CD4-positive, alpha-beta memory T cell (primary cell): ENCODE results near the gene NIT1. TPM values are rescaled to one million over a fixed set of nuclear protein-coding genes. Genes with fewer than 3 reads are reported as not detected.

ENCODE experiments used
- CTCF ChIA-PET: fragments of 350-600 bp; sonication (Branson Sonifier 250); formaldehyde crosslinking; loops from one replicate; lab custom pipeline; 2021; ENCODE audit warnings: inconsistent platforms; ENCODE audit not compliant: partially characterized antibody; lab: Charles Lee
- POLR2A ChIA-PET: fragments of 350-600 bp; sonication (Branson Sonifier 250); formaldehyde crosslinking; loops from one replicate; lab custom pipeline; 2021; ENCODE audit not compliant: partially characterized antibody; lab: Charles Lee
- DNase-seq, 5 donors: peaks; one replicate each; pipeline versions ENCODE4 v3.0.0 to v3.0.0-alpha.2; 2020 to 2022; ENCODE audit warnings: mixed read lengths in 1 of 5
- H3K27ac ChIP-seq: one replicate; pipeline ENCODE4 v1.7.0; 2013; ENCODE audit warnings: low read depth, low read length
- H3K27me3 ChIP-seq: 2 replicates; pipeline ENCODE4 v1.7.0; 2013; ENCODE audit warnings: mild to moderate bottlenecking, low read length, moderate library complexity; ENCODE audit not compliant: insufficient read depth
- H3K36me3 ChIP-seq: 2 replicates; pipeline ENCODE4 v1.7.0; 2013; ENCODE audit warnings: mild to moderate bottlenecking, low read length, moderate library complexity; ENCODE audit not compliant: insufficient read depth
- H3K4me1 ChIP-seq: 2 replicates; pipeline ENCODE4 v1.7.0; 2013; ENCODE audit warnings: mild to moderate bottlenecking, low read length, moderate library complexity; ENCODE audit not compliant: insufficient read depth
- H3K4me3 ChIP-seq, 2 donors: one replicate each; pipeline ENCODE4 v1.7.0; 2013; ENCODE audit warnings: low read length in 2 of 2, mild to moderate bottlenecking in 1 of 2
- H3K9me3 ChIP-seq, 2 donors: one replicate each; pipeline ENCODE4 v1.7.0; 2013; ENCODE audit warnings: low read length in 2 of 2, control low read depth in 1 of 2; ENCODE audit not compliant: control insufficient read depth in 1 of 2
- H3K27ac Mint-ChIP-seq, 7 donors: one replicate each; pipeline ENCODE4 v1.8.0; 2020 to 2021; ENCODE audit warnings: mixed read lengths in 7 of 7, mild to moderate bottlenecking in 6 of 7, inconsistent platforms in 3 of 7, moderate library complexity in 3 of 7
- H3K27me3 Mint-ChIP-seq, 2 donors: one replicate each; pipeline ENCODE4 v1.8.0; 2020 to 2021; ENCODE audit warnings: mixed read lengths in 2 of 2
- H3K36me3 Mint-ChIP-seq, 2 donors: one replicate each; pipeline ENCODE4 v1.8.0; 2020 to 2021; ENCODE audit warnings: mixed read lengths in 2 of 2, inconsistent platforms in 1 of 2, mild to moderate bottlenecking in 1 of 2
- H3K4me1 Mint-ChIP-seq, 4 donors: one replicate each; pipeline ENCODE4 v1.8.0; 2020 to 2021; ENCODE audit warnings: mixed read lengths in 4 of 4, mild to moderate bottlenecking in 1 of 4
- H3K4me3 Mint-ChIP-seq, 8 donors: one replicate each; pipeline ENCODE4 v1.8.0; 2020 to 2021; ENCODE audit warnings: mixed read lengths in 8 of 8, mild to moderate bottlenecking in 7 of 8, moderate library complexity in 6 of 8, inconsistent platforms in 3 of 8
- H3K9me3 Mint-ChIP-seq, 8 donors: one replicate each; pipeline ENCODE4 v1.8.0; 2020 to 2021; ENCODE audit warnings: mixed read lengths in 8 of 8, mild to moderate bottlenecking in 5 of 8, inconsistent platforms in 3 of 8, moderate library complexity in 1 of 8
- intact Hi-C: fragments of 100-400 bp; cut with micrococcal nuclease; formaldehyde crosslinking; loops from one replicate; pipeline ENCODE4 v1.15.1; 2023
- polyA plus RNA-seq, 2 donors: library from polyadenylated mRNA; unstranded; fragments of 300-500 nt; fragmentation: Illumina TruSeq; gene quantifications; one replicate each; pipeline ENCODE4 v1.2.3, GENCODE V29; 2021
- total RNA-seq, 2 experiments: library from RNA; stranded (reverse); gene quantifications; one replicate each; pipeline ENCODE4 v1.2.3, GENCODE V29; 2021

NIT1 gene
- total and polyA plus RNA-seq, 4 experiments from 2014 or later = 17.5 to 50.5 (median 35.2) TPM

- ChIA-PET CTCF (interaction anchor here (0.8 to 2.4 kb wide), 6 partner anchors 7 to 216 kb away, joined by 3 to 11 read pairs (median 6); partner anchors contain the start of genes ARHGAP30, NDUFS2, PPOX and TOMM40L), POLR2A (interaction anchor here (0.6 to 2.7 kb wide), 9 partner anchors 8 to 701 kb away, joined by 3 to 18 read pairs (median 9); partner anchors contain the start of genes B4GALT3, NDUFS2, PPOX and TOMM40L)
- Mint-ChIP-seq H3K27ac (peak overlapping the region; percentile 94 to 99 (median 97)), H3K9me3 (peaks cover 0 to 3% (median 0%) of the 10 kb centered on the region in 8 donors), H3K36me3 (peaks cover 25 to 57% of the 10 kb centered on the region in 2 donors), H3K4me3 (peak overlapping the region; percentile 91 to 99 (median 94)), H3K27me3 (no peaks in the 10 kb centered on the region), H3K4me1 (peaks cover 40 to 82% (median 62%) of the 10 kb centered on the region in 4 donors)
- no peak overlapping the region for H3K4me3 ChIP-seq
- H3K4me1 ChIP-seq = peaks cover 45% of the 10 kb centered on the region
- H3K36me3 ChIP-seq = peaks cover 12% of the 10 kb centered on the region
- H3K27ac ChIP-seq = peak overlapping the region; percentile 84
- H3K9me3 ChIP-seq = no peaks in the 10 kb centered on the region
- H3K27me3 ChIP-seq = no peaks in the 10 kb centered on the region
- intact Hi-C loops = loop anchor here (10.0 kb wide), 1 partner anchor 1064 kb away; the partner anchor contains the start of gene IGSF8
- no peak for DNase-seq
Observed at GRCh38 chr1:161158316-161159010, 40.6 kb downstream of the NIT1 start.

DNA sequence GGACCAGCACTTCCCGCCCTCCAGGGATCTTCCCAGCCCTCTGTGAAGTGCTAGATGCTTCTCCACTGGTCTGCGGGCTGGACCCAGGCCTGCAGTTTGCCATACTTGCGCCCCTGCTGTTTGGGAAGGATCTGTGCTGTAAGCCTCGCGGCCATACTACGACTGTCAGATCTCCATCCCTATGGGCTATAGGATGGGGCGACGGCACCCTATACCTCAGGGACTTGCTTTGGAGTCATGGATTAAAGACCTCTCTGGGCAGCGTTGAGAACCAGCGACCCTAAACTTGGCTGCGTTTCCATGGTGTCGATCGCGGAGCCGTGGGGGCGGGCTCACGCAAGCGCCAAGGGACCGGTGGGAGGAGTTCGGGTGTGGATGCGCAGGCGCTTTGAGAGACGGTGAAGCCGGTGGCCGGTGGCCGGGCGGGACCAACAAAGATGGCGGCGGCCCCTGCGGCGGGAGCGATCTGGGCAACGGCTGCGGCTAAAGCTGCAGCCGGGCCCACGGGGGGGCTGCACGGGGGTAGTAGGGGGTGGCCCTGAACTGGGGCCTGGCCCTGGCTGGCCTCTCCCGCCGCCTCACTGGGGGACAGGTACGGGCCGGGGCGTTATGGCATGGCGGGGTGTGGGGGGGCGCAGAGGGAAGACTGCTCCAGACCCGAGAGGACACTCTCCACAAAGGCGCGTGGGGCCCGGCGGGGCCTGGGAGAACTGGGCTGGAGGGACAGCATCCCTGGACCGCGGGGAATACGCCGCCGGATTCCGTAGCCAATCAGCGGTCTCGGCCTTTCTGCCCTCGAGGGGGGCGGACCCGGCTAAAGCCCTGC lies 41.4 kb downstream of the NIT1 start, which contains the start of gene USP21:
Gene USP21 (plus strand): TSS at position 414 of the 826 bp plus-strand sequence. CDS start 1,141 bp downstream, outside the sequence.
- Mint-ChIP-seq H3K9me3 (peaks cover 0 to 3% (median 0%) of the 10 kb centered on the region in 8 donors), H3K27ac (peak within 1 kb of the TSS; percentile 94 to 99 (median 97)), H3K36me3 (peaks cover 27 to 59% of the 10 kb centered on the region in 2 donors), H3K4me1 (peaks cover 40 to 77% (median 61%) of the 10 kb centered on the region in 4 donors), H3K4me3 (peak within 1 kb of the TSS; percentile 91 to 99 (median 94)), H3K27me3 (no peaks in the 10 kb centered on the region)
- H3K36me3 ChIP-seq = peaks cover 19% of the 10 kb centered on the region
- DNase-seq = peak; percentile 91 to 92 (median 92)
- no peaks in the 10 kb centered on the region for H3K27me3 ChIP-seq
- peaks cover 45% of the 10 kb centered on the region for H3K4me1 ChIP-seq
- ChIA-PET CTCF (interaction anchor here (1.0 to 2.4 kb wide), 4 partner anchors 33 to 90 kb away, joined by 3 to 9 read pairs (median 6); partner anchors contain the start of genes ARHGAP30, NDUFS2 and TOMM40L), POLR2A (interaction anchor here (0.6 to 2.7 kb wide), 7 partner anchors 11 to 138 kb away, joined by 3 to 15 read pairs (median 9); partner anchors contain the start of genes B4GALT3, NDUFS2 and TOMM40L)
- H3K9me3 ChIP-seq = no peaks in the 10 kb centered on the region
- intact Hi-C loops = loop anchor here (10.0 kb wide), 1 partner anchor 1064 kb away; the partner anchor contains the start of gene IGSF8
- H3K27ac ChIP-seq = peak within 1 kb of the TSS; percentile 84
- H3K4me3 ChIP-seq = peak within 1 kb of the TSS; percentile 83 to 93

DNA sequence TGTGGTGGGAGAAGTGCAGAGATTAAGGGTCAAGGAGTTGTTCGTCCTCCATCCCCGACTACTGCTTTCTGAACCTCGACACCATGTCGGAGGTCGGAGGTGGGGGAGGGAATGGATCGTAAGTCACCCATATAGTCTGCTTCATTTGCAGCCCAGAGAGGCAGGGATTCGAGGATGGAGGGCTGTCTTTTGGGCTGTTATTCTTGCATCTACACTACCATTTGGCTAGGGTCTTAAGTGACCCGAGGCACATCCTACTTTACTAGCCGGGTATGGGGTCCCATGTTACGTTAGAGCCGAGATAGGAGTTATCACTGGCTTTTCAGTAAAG lies 42.0 kb downstream of the NIT1 start:
- peaks cover 0 to 3% (median 0%) of the 10 kb centered on the region in 8 donors for H3K9me3 Mint-ChIP-seq
- POLR2A ChIA-PET = interaction anchor here (1.7 to 2.7 kb wide), 5 partner anchors 11 to 42 kb away, joined by 5 to 15 read pairs (median 10); partner anchors contain the start of genes B4GALT3, DEDD and NDUFS2
- H3K4me1 Mint-ChIP-seq = peaks cover 39 to 78% (median 58%) of the 10 kb centered on the region in 4 donors
- H3K27me3 Mint-ChIP-seq = no peaks in the 10 kb centered on the region
- intact Hi-C loops = loop anchor here (10.0 kb wide), 1 partner anchor 1065 kb away; the partner anchor contains the start of gene IGSF8
- peak overlapping the region; percentile 83 to 93 for H3K4me3 ChIP-seq
- H3K9me3 ChIP-seq = no peaks in the 10 kb centered on the region
- peaks cover 40% of the 10 kb centered on the region for H3K4me1 ChIP-seq
- peak overlapping the region; percentile 88 to 99 (median 97) for H3K27ac Mint-ChIP-seq
- no peak for DNase-seq
- CTCF ChIA-PET = no interaction called here
- H3K27me3 ChIP-seq = no peaks in the 10 kb centered on the region
- H3K36me3 Mint-ChIP-seq = peaks cover 27 to 62% of the 10 kb centered on the region in 2 donors
- H3K36me3 ChIP-seq = peaks cover 19% of the 10 kb centered on the region
- peak overlapping the region; percentile 84 for H3K27ac ChIP-seq
- peak overlapping the region; percentile 91 to 99 (median 94) for H3K4me3 Mint-ChIP-seq

GRCh38 chr1:161160671-161161145 lies 42.8 kb downstream of the NIT1 start:
- Mint-ChIP-seq H3K27me3 (no peaks in the 10 kb centered on the region), H3K4me1 (peaks cover 34 to 78% (median 54%) of the 10 kb centered on the region in 4 donors), H3K36me3 (peaks cover 27 to 57% of the 10 kb centered on the region in 2 donors), H3K9me3 (peaks cover 0 to 3% (median 0%) of the 10 kb centered on the region in 8 donors), H3K27ac (peak overlapping the region in 6 of 7 donors; percentile 92 to 99 (median 96)), H3K4me3 (peak overlapping the region; percentile 71 to 95 (median 92))
- Histone ChIP-seq H3K4me3 (no peak overlapping the region), H3K27me3 (no peaks in the 10 kb centered on the region), H3K9me3 (no peaks in the 10 kb centered on the region), H3K4me1 (peaks cover 42% of the 10 kb centered on the region), H3K36me3 (peaks cover 19% of the 10 kb centered on the region), H3K27ac (no peak overlapping the region)
- DNase-seq = no peak
- CTCF ChIA-PET = interaction anchor here (1.0 to 2.5 kb wide), 2 partner anchors 31 to 41 kb away, joined by 4 to 12 read pairs; partner anchors contain the start of gene NDUFS2
- POLR2A ChIA-PET = interaction anchor here (1.1 to 2.6 kb wide), 5 partner anchors 10 to 65 kb away, joined by 3 to 16 read pairs (median 3); partner anchors contain the start of genes B4GALT3, DEDD, KLHDC9 and TOMM40L
- intact Hi-C loops = no loop called here

GRCh38 chr1:161161652-161162051 lies 43.7 kb downstream of the NIT1 start:
- Mint-ChIP-seq H3K27me3 (no peaks in the 10 kb centered on the region), H3K9me3 (peaks cover 0 to 3% (median 0%) of the 10 kb centered on the region in 8 donors), H3K4me1 (peaks cover 32 to 84% (median 56%) of the 10 kb centered on the region in 4 donors), H3K27ac (peak overlapping the region in 4 of 7 donors; percentile 59 to 83 (median 66)), H3K36me3 (peaks cover 27 to 59% of the 10 kb centered on the region in 2 donors), H3K4me3 (peak overlapping the region in 6 of 8 donors; percentile 6 to 95 (median 37))
- H3K36me3 ChIP-seq = peaks cover 19% of the 10 kb centered on the region
- H3K27me3 ChIP-seq = no peaks in the 10 kb centered on the region
- no peak overlapping the region for H3K4me3 ChIP-seq
- CTCF ChIA-PET = interaction anchor here (1.0 to 2.5 kb wide), 3 partner anchors 30 to 64 kb away, joined by 4 to 12 read pairs (median 4); partner anchors contain the start of genes NDUFS2 and TOMM40L
- POLR2A ChIA-PET = interaction anchor here (1.1 to 2.6 kb wide), 9 partner anchors 8 to 64 kb away, joined by 3 to 16 read pairs (median 4); partner anchors contain the start of genes B4GALT3, DEDD, KLHDC9 and NDUFS2
- DNase-seq = no peak
- no peaks in the 10 kb centered on the region for H3K9me3 ChIP-seq
- intact Hi-C loops = no loop called here
- H3K4me1 ChIP-seq = peaks cover 43% of the 10 kb centered on the region
- no peak overlapping the region for H3K27ac ChIP-seq

GRCh38 chr1:161162052-161162451 lies 44.1 kb downstream of the NIT1 start:
- peaks cover 19% of the 10 kb centered on the region for H3K36me3 ChIP-seq
- peaks cover 35 to 85% (median 60%) of the 10 kb centered on the region in 4 donors for H3K4me1 Mint-ChIP-seq
- peaks cover 0 to 3% (median 0%) of the 10 kb centered on the region in 8 donors for H3K9me3 Mint-ChIP-seq
- peaks cover 26 to 56% of the 10 kb centered on the region in 2 donors for H3K36me3 Mint-ChIP-seq
- intact Hi-C loops = no loop called here
- H3K4me1 ChIP-seq = peaks cover 47% of the 10 kb centered on the region
- H3K27ac ChIP-seq = no peak overlapping the region
- H3K4me3 Mint-ChIP-seq = peak overlapping the region in 4 of 8 donors; percentile 32 to 40 (median 37)
- H3K27me3 Mint-ChIP-seq = no peaks in the 10 kb centered on the region
- no peaks in the 10 kb centered on the region for H3K9me3 ChIP-seq
- POLR2A ChIA-PET = interaction anchor here (0.7 to 2.6 kb wide), 9 partner anchors 9 to 64 kb away, joined by 3 to 16 read pairs (median 4); partner anchors contain the start of genes B4GALT3, DEDD, KLHDC9 and NDUFS2
- DNase-seq = no peak
- CTCF ChIA-PET = interaction anchor here (1.5 to 2.5 kb wide), 2 partner anchors 30 to 64 kb away, joined by 4 to 12 read pairs; partner anchors contain the start of gene TOMM40L
- no peaks in the 10 kb centered on the region for H3K27me3 ChIP-seq
- H3K27ac Mint-ChIP-seq = peak overlapping the region in 5 of 7 donors; percentile 59 to 83 (median 69)
- no peak overlapping the region for H3K4me3 ChIP-seq
